DOHH2 (cell line): ENCODE measurements around the gene NFKBIL1.
A peak's percentile ranks its signal among the peaks of the same experiment; 100 is the strongest.

Experiments
- H3F3A ChIP-seq: fragments of 200-600 bp; sonication (generic), shearing (Covaris generic); 2 replicates; pipeline ENCODE4 v1.6.0; 2016; ENCODE audit warnings: antibody characterized with exemption, mild to moderate bottlenecking; ENCODE audit not compliant: control insufficient read depth, insufficient read depth
- H3K27ac ChIP-seq: fragments of 200-600 bp; sonication (generic); 2 replicates; pipeline ENCODE4 v1.5.1; 2014; ENCODE audit warnings: low read depth, mild to moderate bottlenecking, low read length, moderate library complexity
- H3K27me3 ChIP-seq: fragments of 200-600 bp; sonication (generic); 2 replicates; pipeline ENCODE4 v1.6.1; 2014; ENCODE audit warnings: mild to moderate bottlenecking, low read length, mixed read lengths; ENCODE audit not compliant: control insufficient read depth
- H3K36me3 ChIP-seq: fragments of 200-600 bp; sonication (generic); 2 replicates; pipeline ENCODE4 v1.6.1; 2014; ENCODE audit warnings: mild to moderate bottlenecking, low read length, moderate library complexity, mixed read lengths; ENCODE audit not compliant: control insufficient read depth
- H3K4me1 ChIP-seq: fragments of 200-600 bp; sonication (generic); 2 replicates; pipeline ENCODE4 v1.6.1; 2014; ENCODE audit warnings: mild to moderate bottlenecking, low read length, mixed read lengths; ENCODE audit not compliant: control insufficient read depth
- H3K4me2 ChIP-seq: fragments of 200-600 bp; sonication (generic); 2 replicates; pipeline ENCODE4 v1.6.0; 2014; ENCODE audit warnings: mild to moderate bottlenecking, low read length, moderate library complexity
- H3K4me3 ChIP-seq: fragments of 200-600 bp; sonication (generic); 2 replicates; pipeline ENCODE4 v1.5.1; 2014; ENCODE audit warnings: mild to moderate bottlenecking, low read length, mixed read lengths
- H3K79me2 ChIP-seq: fragments of 200-600 bp; sonication (generic); 2 replicates; pipeline ENCODE4 v1.6.1; 2014; ENCODE audit warnings: mild to moderate bottlenecking, low read length, mixed read lengths; ENCODE audit not compliant: control insufficient read depth
- H3K9me2 ChIP-seq: fragments of 200-600 bp; sonication (generic); replicated peaks from 2 replicates; pipeline ENCODE4 v1.6.1; 2014; ENCODE audit warnings: mild to moderate bottlenecking, low read length, mixed read lengths; ENCODE audit not compliant: control insufficient read depth
- H3K9me3 ChIP-seq: fragments of 200-600 bp; sonication (generic); 2 replicates; pipeline ENCODE4 v1.6.1; 2014; ENCODE audit warnings: antibody characterized with exemption, low read length, mixed read lengths; ENCODE audit not compliant: control insufficient read depth, insufficient read depth
- H4K20me1 ChIP-seq: fragments of 200-600 bp; sonication (generic); 2 replicates; pipeline ENCODE4 v1.6.0; 2014; ENCODE audit warnings: low read depth, mild to moderate bottlenecking, antibody characterized with exemption, low read length, moderate library complexity; ENCODE audit not compliant: control insufficient read depth, insufficient read depth
- EZH2phosphoT487 ChIP-seq: fragments of 200-600 bp; sonication (generic); IDR thresholded peaks from 2 replicates; pipeline ENCODE4 v1.6.1; 2017; ENCODE audit warnings: borderline replicate concordance, mild to moderate bottlenecking, antibody characterized with exemption, low read length, moderate library complexity, mixed read lengths
- TF ChIP-seq, protein P1 (sequence below): fragments of 200-600 bp; sonication (generic); IDR thresholded peaks from one replicate; pipeline ENCODE4 v1.5.1; 2014; ENCODE audit warnings: antibody characterized with exemption, mild to moderate bottlenecking, low read depth, low read length; ENCODE audit not compliant: poor library complexity, severe bottlenecking

The NFKBIL1 gene

DNA sequence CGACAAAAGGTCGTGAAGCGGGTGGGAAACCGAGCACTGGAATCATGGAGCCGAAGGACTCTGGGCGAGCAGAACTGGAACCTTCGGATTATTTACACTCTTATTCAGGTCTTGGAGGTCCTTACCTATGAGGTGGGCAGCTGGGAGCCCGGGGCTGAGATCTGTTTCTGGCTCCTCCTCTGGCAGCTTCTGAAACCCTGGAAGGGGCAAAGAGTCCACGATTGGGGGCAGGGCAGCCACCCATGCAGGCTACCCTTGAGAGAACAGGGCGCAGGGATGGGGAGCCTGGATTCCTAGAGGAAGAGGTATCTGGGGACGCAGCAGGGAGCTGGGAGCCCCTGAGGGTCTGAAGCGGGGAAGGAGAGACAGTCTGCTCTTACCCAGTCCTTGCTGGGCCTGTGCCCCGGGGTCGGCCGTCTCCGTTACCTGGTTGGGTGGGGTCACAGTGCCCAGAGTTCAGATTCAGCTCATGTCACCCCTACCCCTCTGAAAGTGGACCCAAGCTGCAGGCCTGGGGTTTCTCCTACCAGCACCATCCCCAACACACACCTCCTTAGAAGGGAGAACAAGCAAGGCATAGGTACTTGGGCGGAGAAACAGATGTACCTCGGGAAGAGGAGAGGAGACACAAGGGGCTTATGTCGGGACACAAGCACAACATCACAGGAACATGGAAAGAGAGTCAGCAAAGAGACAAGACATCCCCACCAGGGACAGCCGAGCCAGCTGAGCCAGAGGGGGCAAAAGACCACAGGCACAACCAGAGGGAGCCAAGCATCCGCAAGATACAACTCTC, 34.2 kb downstream of the NFKBIL1 start:
- Histone ChIP-seq H4K20me1 (no peaks in the 10 kb centered on the region), H3K27me3 (peaks cover 49% of the 10 kb centered on the region), H3K79me2 (no peaks in the 10 kb centered on the region), H3K9me2 (no peaks in the 10 kb centered on the region), H3K27ac (no peak overlapping the region), H3K9me3 (no peaks in the 10 kb centered on the region), H3K4me2 (peak overlapping the region; percentile 92), H3K4me3 (peak overlapping the region; percentile 84), H3F3A (peaks cover 10% of the 10 kb centered on the region), H3K4me1 (peaks cover 62% of the 10 kb centered on the region), H3K36me3 (no peaks in the 10 kb centered on the region)
- TF ChIP-seq, protein P1, sequence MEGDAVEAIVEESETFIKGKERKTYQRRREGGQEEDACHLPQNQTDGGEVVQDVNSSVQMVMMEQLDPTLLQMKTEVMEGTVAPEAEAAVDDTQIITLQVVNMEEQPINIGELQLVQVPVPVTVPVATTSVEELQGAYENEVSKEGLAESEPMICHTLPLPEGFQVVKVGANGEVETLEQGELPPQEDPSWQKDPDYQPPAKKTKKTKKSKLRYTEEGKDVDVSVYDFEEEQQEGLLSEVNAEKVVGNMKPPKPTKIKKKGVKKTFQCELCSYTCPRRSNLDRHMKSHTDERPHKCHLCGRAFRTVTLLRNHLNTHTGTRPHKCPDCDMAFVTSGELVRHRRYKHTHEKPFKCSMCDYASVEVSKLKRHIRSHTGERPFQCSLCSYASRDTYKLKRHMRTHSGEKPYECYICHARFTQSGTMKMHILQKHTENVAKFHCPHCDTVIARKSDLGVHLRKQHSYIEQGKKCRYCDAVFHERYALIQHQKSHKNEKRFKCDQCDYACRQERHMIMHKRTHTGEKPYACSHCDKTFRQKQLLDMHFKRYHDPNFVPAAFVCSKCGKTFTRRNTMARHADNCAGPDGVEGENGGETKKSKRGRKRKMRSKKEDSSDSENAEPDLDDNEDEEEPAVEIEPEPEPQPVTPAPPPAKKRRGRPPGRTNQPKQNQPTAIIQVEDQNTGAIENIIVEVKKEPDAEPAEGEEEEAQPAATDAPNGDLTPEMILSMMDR: no peak
- no peak for TF ChIP-seq EZH2phosphoT487

DNA sequence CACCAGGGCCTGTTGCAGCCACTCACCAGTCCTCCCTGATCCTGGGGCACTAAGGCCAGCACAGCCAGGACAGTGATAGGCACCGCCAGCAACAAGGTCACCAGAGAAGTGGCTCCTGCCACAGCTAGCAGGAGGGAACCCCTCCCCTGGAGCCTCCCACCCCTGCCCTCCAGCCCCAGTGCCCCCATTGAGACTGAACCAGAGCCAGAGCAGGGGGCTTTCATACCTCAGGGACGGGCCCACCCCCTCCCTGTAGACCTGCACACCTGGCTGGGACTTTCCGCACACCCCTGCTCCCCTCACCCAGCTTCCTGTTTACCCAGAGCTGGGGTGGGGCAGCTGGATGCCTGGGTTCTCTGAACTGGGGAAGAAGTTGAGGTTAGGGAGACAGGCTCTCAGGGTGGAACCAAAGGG, 34.8 kb downstream of the NFKBIL1 start, which contains the start of gene LTB:
Gene LTB, minus strand, starts transcription at position 195 of the 414 bp plus-strand sequence. Its CDS starts 7 bp downstream, at position 188.
- Histone ChIP-seq H4K20me1 (no peaks in the 10 kb centered on the region), H3K4me3 (peak within 1 kb of the TSS; percentile 84), H3K9me2 (no peaks in the 10 kb centered on the region), H3F3A (peaks cover 10% of the 10 kb centered on the region), H3K4me1 (peaks cover 62% of the 10 kb centered on the region), H3K27ac (no peak within 1 kb of the TSS), H3K9me3 (no peaks in the 10 kb centered on the region), H3K4me2 (peak within 1 kb of the TSS; percentile 92), H3K36me3 (no peaks in the 10 kb centered on the region), H3K79me2 (no peaks in the 10 kb centered on the region), H3K27me3 (peaks cover 43% of the 10 kb centered on the region)
- no peak for TF ChIP-seq EZH2phosphoT487
- TF ChIP-seq, protein P1: no peak

DNA sequence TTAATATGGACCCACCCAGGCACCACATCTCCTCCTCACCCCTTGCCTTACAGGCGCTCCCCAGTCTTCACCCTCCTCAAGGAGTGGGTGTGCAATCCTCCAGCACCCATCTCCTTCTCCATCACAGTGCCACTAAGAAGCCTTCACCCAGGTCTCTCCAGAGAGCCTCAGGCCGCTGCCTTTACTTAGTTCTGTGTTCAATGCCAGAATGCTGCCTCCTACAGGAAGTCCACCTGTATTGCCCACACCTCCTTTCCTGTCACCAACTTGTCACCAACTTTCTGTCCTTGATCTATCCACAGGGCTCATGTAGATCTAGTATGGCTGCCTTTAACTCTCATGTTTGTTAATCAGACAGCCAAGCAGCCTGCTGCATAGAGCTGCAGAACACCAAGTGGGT, 38.1 kb downstream of the NFKBIL1 start:
- H3K4me3 ChIP-seq: 0 out of 2 replicates have a peak overlapping the region, but pooled peaks have one; percentile 8
- no peaks in the 10 kb centered on the region for H3K36me3 ChIP-seq
- H3K27ac ChIP-seq: peak overlapping the region; percentile 19
- H3K9me3 ChIP-seq: no peaks in the 10 kb centered on the region
- no peaks in the 10 kb centered on the region for H4K20me1 ChIP-seq
- TF ChIP-seq, protein P1: peak; percentile 85
- TF ChIP-seq EZH2phosphoT487: no peak
- peaks cover 13% of the 10 kb centered on the region for H3F3A ChIP-seq
- H3K4me2 ChIP-seq: peak overlapping the region; percentile 52
- H3K79me2 ChIP-seq: no peaks in the 10 kb centered on the region
- H3K9me2 ChIP-seq: no peaks in the 10 kb centered on the region
- peaks cover 20% of the 10 kb centered on the region for H3K27me3 ChIP-seq
- peaks cover 56% of the 10 kb centered on the region for H3K4me1 ChIP-seq
